Glomerular visceral epithelial cell (primary cell): Measurements from ENCODE around the gene SCD.
"Not testable (repeated sequence)": the region's sequence is repeated elsewhere in the genome, so short reads cannot be mapped to it uniquely, and the experiment has no call there.

Experiments
- DNase-seq: peaks from one replicate; pipeline ENCODE4 v3.0.0-alpha.2; 2016; ENCODE audit errors: extremely low spot score

Gene SCD

DNA sequence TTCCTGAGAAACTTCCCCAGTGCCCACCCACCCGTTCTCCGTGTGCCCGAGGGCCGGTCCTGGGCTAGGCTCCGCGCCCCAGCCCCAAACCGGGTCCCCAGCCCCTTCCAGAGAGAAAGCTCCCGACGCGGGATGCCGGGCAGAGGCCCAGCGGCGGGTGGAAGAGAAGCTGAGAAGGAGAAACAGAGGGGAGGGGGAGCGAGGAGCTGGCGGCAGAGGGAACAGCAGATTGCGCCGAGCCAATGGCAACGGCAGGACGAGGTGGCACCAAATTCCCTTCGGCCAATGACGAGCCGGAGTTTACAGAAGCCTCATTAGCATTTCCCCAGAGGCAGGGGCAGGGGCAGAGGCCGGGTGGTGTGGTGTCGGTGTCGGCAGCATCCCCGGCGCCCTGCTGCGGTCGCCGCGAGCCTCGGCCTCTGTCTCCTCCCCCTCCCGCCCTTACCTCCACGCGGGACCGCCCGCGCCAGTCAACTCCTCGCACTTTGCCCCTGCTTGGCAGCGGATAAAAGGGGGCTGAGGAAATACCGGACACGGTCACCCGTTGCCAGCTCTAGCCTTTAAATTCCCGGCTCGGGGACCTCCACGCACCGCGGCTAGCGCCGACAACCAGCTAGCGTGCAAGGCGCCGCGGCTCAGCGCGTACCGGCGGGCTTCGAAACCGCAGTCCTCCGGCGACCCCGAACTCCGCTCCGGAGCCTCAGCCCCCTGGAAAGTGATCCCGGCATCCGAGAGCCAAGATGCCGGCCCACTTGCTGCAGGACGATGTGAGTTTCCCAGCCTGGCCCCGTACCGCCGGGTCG, at the start of gene SCD:
Gene SCD, plus strand, starts transcription at position 469 of the 803 bp plus-strand sequence. Its CDS starts 272 bp downstream, at position 741.
- peak; percentile 91 for DNase-seq

DNA sequence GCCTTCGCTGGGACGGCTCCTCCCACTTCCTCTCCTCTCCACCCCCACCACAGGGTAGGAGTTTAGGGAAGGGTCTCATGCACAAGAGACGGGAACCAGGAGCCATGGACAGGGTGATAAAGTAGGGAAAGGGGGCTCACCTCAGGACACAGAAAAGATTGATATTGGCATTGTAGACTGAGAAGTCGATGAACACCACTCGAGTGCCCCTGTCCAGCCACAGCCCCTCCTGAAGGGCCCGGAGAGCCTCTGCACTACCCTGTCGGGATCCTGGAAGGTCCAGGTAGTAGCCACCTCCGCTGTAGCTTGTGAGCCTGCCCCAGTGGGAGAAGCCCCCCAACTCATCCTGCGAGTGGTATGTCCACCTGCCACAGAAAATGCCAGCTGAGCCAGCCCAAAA, 49.8 kb upstream of the SCD start:
- no peak for DNase-seq

DNA sequence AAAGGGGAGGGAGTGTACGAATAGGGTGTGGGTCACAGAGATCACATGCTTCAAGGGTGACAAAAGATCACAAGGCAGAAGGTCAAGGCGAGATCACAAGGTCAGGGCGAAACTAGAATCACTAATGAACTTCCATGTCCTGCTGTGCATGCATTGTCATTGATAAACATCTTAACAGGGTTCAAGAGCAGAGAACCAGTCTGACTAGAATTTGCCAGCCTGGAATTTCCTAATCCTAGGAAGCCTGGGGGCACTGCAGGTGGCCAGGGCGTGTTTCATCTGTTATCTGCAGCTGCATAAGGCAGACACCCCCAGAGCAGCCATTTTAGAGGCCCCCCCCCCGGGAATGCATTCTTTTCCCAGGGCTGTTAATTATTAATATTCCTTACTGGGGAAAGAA, 45.9 kb upstream of the SCD start:
- DNase-seq, result not testable (repeated sequence)

DNA sequence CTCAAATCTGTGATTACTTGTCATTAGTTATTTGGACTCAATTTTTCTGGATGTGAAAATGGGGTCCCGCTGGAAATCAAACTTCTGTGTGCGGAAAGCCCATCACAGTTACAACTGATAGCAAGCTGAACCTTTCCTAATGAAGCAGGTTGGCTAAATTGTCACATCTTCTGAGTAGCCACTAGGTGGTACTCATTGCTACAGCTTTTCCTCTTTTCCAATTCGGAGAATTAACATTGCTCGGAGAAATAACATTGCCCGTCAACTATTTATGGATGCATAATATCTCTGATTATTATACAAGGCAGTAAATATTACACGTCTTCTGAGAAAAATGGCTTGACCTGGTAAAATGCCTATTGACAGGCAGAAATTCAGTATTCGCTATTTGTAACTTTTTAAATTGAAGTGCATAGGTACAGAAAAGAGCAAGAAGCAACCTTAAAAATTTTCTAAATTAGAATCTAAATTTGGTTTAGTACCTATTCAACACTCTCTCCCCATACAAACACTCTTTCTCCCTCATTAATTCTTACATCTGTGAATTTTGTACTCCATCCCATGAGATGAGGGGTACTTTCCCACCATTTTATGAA, 43.2 kb upstream of the SCD start:
- no peak for DNase-seq

DNA sequence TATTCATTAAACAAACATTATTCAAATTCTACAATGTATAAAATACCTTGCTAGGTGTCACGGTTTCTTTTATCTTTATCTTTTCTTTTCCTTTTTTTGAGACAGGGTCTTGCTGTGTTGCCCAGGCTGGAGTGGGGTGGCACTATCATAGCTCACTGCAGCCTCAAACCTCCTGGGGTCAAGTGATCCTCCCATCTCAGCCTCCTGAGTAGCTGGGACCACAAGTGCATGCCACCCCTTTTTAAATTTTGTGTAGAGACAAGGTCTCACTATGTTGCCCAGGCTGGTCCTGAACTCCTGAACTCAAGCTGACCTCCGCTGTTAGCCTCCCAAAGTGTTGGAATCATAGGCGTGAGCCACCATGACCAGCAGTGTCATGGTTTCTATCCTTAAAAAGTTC, 42.6 kb upstream of the SCD start:
- DNase-seq, result no peak

DNA sequence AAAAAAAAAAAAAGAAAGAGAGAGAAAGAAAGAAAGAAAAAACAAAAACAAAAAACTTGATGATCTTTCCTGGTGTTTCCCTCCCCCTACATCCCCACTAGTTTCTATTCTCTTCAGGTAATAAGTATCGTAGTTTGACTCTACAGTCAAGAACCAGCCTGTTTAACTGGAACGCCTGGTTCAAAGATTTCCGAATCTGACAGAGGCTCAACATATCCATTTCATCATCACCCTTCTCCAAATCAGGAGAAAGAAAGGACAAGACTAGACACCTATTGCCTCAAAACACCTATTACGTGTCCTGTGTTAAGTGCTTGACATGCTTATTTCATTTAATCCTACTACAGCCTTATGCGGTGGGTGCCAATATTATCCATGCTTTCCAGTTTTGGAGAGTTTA, 40.2 kb upstream of the SCD start:
- DNase-seq, result no peak

DNA sequence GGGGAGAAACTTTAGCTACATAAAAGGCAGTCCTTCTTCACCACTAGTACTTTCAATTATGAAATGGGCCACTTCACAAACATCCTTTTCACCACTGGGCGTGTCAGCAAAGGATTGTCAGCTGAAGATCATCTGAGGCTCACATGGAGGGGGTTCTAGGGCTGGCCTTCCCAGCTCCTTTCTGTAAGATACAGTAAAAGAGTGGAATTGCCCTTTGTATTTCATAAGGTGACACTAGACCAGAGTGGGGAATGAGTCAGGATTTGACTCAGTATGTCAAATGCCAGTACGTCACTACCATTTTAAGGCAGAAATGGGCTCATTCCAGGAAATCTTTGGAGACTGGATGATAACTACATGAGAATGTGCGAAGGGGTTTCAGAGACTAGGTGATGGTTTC, 39.3 kb upstream of the SCD start:
- DNase-seq, result no peak

DNA sequence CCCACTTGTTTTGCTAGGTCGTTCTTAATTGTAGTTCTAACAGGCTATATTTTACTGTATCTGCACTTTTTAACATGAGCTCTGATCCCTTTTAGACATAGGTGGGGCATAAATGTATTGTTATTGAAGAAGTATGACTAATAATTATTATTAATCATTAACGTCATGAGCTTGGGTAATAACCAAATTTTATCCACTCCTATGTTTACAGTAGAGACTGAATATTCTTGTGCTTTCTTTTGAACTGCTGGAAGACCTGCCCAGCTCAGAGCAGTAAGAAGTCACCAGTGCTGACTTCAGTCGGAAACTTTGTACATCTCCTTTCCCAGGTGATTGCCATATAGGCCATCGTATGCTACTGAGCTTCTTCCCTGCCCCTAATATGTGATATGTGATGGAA, 35.7 kb upstream of the SCD start:
- no peak for DNase-seq

DNA sequence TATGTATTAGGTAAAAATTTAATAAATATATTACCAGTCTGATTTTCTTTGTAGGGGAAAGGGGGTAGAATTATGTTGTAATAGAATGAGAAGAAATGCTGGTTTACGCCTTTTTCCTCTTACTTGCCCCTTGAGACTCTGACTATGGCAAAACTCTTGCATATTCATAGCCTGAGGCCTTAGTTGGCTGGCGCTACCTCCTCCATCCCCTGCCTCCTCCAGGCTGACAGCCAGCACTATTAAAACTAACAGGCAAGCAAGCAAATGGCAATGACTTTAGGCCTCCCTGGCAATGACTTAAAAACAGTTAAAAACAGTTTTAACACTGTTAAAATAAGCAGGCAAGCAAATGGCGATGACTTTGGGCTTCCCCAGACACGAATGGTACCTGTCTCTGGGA, 31.4 kb upstream of the SCD start:
- no peak for DNase-seq

DNA sequence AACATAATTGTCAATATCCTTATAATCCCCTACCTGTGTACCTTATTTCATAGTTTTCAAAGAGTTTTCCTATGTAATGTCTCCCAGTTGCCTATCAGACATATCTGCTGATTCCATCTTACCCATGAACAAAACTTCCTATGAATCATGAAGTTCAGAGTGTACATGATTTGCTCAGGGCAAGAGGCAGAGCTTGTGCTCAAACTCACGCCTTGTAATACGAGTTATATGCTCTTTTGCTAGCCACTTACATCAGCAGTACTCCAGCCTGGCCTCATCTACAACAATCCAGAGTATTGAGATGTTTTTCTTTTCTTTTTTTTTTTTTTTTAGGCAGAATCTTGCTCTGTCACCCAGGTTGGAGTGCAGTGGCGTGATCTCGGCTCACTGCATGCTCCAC, 28.8 kb upstream of the SCD start:
- no peak for DNase-seq

DNA sequence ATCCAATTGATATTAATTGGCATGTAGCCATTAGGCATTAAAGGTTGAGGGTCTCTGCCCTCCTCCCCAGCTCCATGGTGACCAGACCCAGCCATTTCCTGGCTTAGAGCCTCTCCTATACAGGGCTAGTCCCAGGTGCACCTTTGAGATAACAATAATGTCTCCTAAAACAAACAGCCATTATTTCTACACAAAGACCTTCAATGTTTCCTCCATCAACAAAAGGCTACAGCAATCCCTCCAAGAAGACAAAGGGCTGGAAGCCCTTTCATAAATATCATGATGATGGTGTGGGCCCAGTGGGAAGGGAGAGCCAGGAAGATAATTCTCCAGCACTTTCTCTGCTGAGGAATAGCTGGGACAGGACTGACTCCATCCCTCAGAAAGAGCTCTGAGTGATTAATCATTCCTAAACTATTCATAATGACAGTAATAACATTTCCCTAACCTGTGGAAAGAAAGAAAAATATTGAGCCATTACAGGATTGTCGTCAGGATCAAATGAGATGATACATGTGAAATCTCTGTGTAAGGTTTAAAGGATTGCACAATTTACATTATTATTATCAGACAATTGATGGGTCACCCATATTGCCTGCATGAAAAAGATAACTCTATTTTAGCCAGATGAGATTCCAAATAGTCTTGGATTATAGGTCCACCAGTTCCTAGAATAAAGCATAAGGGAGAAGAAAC, 27.2 kb upstream of the SCD start:
- DNase-seq, result no peak

DNA sequence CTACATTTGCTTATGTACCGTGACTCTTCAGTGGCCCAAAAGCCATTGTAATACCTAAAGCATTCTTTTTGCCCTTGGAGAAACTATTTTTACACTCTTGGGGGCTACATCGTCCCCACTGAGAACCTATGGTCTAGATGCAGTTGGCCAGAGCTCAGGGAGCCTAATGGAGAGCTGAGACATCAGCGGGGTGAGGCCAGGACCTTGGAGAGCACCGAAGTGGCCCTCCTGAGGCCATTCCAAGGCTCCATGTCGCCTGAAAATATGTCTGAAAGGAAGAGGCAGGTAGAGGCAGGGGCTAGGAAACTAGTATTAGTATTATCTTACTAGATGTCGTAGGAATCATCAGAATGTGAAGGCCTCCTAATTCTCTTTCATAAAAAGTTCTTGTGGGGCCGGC, 21.9 kb upstream of the SCD start:
- DNase-seq, result no peak

DNA sequence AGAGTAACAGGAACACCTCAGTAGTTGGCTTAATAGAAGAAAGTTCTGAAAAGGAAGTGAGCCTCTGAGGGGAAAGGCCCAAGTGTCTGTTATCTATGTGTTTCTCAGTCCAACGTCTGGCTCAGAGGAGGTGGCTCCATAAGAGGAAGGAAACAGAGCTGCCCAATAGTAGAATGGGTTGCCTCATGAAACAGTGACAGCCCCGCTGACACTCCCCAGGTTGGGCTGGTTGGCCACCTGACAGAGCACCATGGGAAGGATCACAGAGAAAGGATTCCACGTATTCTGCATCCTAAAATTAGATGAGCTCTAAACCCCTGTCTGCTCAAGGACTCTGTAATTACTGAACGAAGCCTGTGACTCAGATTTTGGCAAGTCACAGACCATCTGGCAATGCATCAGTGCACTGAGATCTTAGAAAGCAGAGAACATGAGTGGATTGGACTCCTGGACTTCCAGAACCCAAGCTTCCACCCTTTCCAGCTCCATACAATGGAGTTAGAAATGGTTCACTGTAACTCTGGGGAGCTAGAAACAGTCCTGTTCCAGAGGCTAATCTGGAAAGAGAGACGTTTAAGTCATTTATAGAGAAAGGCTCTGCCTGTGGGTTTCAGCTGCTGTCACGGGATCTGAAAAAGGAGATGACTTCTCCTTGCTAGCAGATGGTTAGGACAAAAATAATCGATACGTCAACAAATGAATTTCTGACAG, 19.9 kb upstream of the SCD start:
- DNase-seq, result no peak

DNA sequence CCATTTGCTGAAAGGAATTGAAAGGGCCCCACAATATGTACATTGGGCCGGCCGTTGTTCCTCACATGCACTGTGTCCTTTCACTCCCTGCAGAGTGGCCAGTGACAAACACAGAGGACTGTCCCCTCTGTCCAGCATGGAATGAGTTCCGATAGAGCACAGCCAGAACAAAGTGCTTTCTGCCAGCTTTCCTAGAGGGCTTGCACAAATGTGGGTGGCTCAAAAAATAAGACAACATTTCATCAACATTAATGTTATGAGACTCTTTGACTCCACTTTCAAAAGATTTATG, 19.4 kb upstream of the SCD start:
- no peak for DNase-seq

DNA sequence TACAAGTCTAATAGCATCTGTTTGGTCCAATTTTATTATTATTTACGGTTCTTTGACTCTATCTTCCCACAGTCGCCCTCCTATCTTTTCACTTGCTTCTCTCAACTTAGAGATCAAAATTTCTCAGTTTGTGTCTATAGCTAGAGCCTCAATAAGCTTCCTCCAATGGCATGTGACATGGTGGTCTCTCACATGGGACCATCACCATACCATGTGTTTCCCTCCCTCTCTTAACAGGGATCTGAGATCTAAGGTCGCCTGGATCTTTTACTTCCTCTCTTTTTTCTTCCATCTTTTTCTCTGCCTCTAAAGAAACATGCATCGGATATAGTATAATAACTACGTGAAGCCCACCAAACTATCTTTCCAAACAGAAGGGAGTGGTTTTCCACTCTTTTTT, 18.8 kb upstream of the SCD start:
- no peak for DNase-seq

DNA sequence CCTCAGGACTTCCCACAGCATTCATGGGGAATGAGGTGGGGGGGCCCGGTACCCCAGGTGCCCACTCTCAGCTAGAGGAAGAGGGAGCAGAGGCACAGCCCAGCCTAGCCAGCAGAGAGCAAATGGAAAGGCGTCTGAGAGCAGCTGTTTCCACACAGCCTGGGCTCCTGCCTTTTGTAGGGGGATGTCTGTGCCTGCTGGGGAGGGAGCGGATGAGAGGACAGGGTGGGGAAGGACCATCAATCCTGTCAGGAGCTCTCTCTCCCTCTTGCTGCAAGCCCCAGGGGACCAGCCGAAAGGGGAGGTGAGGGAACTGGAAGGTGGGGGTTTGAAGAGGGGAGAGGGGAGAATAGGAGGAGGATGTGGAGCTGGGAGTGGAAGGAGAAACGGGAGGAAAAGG, 17.0 kb upstream of the SCD start, which contains the start of gene PKD2L1:
Gene PKD2L1, minus strand, starts transcription at position 150 of the 400 bp plus-strand sequence. Its CDS starts 125 bp downstream, at position 25.
- DNase-seq, result no peak

DNA sequence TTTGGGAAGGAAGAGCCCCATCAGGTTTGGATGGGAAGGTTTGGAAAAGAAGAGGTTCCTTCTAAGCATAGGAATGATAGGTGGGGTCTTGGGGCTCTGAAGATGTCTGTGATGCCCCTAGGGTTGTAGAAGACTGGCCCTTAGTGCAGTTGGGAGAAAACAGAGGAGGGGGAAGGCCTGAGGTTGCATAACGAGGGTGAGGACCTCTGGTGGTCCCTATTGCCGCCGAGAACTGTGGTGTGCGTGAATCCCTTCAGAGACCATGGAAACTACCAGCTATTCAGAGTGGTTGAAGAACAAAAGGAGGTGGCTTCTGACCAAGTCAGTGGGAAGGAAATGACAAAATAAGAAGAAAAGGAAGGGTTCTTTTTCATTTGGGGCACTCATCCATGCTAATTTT, 13.9 kb upstream of the SCD start:
- no peak for DNase-seq

DNA sequence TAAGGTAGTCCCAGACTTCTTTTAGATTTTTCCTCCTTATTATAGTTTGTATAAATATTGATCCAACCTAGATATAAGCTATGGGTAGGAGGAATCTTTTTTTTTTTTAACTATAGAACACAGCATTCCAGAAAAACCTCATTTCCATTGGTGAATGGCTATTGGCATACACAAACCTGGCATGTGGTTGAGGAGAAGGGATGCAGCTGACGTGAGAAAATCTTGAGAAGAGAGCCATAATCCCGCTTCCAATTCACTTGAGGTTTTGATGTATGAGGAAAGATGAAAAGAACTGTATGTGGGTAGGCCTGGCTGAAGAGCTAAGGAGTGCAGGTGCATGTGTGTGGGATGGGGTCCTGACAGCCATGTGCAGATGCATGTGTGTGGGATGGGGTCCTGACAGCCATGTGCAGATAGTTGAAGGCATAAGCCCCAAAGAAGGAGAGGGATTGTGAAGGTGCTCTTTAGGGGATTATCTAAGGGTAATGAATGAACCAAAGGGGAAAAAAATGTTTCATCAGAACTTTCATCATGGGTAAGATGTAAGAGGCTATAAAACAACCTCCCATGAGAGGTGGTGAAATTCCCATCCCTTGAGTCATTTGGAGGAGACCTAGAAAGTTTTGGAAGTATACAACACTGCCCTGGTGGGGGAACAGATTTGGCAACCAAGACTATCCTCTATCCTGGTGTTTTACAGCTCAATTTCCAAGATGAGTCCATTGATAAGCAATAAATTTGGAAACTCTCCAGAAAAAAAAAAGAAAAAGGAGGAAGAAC, 13.2 kb upstream of the SCD start:
- DNase-seq, result no peak

DNA sequence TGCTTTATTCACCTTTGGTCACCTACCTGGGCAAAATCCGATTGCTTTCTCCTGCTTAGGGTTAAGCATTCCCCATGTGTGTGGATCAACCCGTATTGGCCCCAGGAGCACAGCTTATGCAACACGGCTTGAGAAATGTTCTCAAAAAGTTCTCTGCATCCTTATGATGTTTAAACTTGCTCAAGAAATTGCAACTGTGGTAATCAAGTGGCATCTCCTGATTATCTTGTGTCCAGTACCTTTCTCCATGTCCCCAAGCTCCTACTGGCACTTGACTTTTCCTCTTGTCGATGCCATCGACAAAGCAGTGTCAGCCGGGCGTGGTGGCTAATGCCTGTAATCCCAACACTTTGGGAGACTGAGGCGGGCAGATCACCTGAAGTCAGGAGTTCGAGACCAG, 12.3 kb upstream of the SCD start:
- no peak for DNase-seq

DNA sequence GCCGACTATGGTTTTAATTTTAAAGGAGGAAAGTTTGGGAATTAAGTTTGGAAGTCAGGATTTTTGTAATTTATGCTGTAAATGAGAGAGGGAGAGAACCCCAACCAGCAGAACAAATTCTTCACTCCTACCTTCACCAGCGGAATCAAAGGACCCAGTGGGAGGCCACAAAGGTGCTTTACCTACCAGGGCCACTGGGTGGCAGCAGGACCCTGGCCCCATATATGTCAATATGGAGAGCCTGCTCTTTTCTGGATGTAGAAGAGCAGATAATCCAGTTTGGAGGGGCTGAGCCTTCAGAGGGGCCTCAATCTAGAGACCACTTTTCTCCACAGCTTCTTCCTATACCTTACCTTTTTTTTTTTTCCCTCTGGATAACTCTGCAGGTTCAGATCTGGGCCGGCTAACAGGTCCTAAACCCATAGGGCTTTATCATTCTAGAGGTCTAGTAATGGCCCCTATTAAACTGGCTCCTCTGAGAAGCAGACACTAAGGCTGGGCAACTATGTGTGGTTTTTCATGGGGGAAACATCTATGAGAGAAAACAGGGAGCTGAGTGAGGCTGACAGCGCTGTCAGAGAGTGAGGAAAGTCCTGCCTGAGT, 8.5 kb upstream of the SCD start:
- peak; percentile 67 for DNase-seq

DNA sequence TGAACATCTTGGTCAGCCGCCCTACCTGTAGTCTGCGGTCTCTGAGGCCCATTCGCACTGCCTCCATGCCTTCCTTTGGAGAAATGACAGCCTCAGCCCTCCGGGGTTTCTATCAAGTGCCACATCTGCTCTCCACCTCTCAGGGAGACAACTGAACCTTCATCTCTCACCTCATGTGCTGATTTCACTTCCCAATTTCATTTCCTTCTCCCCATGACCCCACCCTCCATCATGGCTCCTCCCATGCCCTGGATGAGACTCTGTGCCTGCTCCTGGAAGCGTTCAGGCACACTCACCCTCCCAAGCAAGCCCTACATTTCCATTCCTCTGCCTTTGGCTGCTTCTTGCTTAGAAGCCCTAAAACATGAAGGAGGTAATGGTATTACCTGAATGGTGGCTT, 7.8 kb upstream of the SCD start:
- DNase-seq, result no peak
